ENCODE data around the gene MGST3.
"Not testable (repeated sequence)": the region's sequence is repeated elsewhere in the genome, so short reads cannot be mapped to it uniquely, and the experiment has no call there.

The MGST3 gene

DNA sequence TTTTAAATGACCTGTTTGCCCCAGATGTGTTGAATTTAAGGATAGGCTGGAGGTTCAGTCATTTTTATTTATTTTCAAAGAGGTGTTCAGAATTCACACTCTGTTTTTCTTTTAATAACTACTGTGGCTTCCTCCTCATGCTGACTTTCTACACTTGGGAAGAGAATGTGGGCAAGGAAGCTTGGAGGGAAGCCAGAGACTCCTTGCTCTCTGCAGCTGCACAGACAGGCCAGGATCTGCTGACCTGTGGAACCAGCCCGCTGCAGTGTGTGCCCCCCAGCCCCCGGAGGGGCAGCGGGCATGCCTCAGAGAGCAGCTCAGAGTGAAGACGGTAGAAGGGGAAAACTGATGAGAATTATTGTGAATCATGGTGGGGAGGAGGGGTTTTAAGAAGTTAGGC is 16.9 kb downstream of the MGST3 start:
- no peak for DNase-seq (ENCODE audit: low spot score)
- TF ChIP-seq, protein P1, sequence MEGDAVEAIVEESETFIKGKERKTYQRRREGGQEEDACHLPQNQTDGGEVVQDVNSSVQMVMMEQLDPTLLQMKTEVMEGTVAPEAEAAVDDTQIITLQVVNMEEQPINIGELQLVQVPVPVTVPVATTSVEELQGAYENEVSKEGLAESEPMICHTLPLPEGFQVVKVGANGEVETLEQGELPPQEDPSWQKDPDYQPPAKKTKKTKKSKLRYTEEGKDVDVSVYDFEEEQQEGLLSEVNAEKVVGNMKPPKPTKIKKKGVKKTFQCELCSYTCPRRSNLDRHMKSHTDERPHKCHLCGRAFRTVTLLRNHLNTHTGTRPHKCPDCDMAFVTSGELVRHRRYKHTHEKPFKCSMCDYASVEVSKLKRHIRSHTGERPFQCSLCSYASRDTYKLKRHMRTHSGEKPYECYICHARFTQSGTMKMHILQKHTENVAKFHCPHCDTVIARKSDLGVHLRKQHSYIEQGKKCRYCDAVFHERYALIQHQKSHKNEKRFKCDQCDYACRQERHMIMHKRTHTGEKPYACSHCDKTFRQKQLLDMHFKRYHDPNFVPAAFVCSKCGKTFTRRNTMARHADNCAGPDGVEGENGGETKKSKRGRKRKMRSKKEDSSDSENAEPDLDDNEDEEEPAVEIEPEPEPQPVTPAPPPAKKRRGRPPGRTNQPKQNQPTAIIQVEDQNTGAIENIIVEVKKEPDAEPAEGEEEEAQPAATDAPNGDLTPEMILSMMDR (IDR thresholded peaks at IDR 0.05; ENCODE audit: extremely low read depth, missing control alignments), result no peak

DNA sequence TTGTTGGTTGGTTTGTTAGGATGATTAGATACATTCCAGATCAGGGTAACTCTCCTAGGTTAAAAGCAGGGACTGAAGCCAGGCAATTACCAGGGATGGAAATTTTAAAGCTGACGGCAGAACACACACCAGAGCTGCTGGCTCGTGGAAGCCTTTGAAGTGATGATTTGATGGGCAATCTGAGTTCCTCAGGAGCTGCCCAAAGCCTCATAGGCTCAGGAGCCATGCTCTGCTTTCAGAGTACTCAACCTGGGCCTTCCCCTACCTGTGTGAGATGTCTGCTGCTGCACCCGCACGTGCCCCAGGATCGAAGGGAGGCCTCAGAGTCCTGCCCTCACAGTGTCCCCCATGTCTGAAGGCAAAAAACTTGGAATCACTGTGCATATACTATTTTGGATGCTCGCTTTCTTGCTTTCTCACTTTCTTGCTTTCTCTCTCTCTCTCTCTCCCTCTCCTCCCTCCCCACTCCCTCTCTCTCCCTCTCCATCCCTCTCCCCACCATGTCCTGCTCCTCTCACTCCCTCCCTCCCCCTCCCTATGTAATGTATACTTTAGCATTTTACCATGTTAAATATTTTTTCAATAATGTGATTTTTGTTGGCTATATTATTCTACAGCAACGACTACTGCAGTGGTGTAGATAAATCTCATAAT is 18.0 kb downstream of the MGST3 start:
- TF ChIP-seq, protein P1 (IDR thresholded peaks at IDR 0.05; ENCODE audit: extremely low read depth, missing control alignments), result no peak
- DNase-seq (ENCODE audit: low spot score), result no peak

DNA sequence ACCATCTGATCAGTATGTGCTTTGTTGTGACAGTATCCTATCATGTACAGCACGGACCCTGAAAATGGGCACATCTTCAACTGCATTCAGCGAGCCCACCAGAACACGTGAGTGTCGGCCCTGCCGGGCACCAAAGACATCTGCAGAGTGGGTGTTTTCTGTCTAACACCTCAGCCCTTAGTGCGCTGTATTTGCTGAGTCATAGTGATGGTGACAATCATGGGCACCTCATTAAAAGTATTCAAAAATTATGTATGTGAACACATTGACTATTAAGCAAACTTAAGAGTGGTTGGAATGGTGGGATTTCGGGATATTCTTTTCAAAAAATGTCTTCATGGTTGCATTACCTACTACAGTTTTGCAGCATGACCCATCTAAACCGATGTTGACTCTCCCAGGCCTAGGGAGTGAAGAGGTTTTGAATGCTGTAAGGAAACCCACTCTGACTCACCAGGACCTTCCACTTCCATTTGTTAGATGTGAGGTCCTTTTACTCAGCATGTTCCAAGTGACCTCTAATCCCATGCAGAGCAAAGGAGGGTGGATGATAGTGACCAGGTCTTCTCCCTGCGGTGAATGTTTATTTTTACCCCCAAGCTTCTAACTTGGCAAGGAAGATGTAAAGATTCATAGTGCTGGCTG is 20.1 kb downstream of the MGST3 start:
- TF ChIP-seq, protein P1 (IDR thresholded peaks at IDR 0.05; ENCODE audit: extremely low read depth, missing control alignments), result no peak
- DNase-seq (ENCODE audit: low spot score), result no peak

DNA sequence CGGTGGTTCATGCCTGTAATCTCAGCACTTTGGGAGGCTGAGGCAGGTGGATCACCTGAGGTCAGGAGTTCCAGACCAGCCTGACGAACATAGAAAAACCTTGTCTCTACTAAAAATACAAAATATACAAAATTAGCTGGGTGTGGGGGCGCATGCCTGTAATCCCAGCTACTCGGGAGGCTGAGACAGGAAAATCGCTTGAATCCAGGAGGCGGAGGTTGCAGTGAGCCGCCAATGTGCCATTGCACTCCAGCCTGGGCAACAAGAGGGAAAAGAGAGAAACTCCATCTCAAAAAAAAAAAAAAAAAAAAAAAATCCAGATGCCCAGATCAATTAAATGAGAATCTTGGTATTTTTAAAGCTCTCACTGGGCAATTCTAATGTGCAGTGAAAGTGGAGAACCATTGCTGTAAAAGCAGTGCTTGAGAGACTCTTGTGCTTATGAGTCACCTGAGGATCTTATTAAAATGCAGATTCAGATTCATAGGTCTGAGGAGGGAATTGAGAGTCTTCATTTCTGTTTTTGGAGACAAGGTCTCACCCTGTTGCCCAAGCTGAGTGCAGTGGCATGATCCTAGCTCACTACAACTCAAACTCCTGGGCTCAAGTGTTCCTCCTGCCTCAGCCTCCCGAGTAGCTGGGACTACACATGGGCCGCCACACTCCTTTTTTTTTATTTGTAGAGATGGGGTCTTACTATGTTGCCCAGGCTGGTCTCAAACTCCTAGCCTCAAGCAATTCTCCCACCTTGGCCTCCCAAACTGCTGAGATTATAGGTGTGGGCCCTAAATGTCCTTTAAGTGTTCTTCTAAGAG is 27.9 kb downstream of the MGST3 start:
- not testable (repeated sequence) for DNase-seq (ENCODE audit: low spot score)

DNA sequence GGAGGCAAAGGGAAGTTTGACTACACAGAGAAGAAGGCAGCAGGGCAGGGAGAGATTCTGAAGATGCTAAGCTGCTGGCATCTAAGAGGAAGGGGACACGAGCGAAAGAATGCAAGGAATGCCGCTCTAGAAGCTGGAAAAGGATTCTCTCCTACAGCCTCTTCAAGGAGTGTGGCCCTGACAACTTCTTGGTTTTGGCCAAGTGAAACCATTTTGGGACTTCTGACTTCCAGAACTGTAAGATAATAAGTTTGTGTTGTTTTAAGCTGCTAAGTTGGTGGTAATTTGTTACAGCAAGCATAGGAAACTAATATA is 28.5 kb downstream of the MGST3 start:
- DNase-seq (ENCODE audit: low spot score), result no peak
- TF ChIP-seq, protein P1 (IDR thresholded peaks at IDR 0.05; ENCODE audit: extremely low read depth, missing control alignments), result no peak

DNA sequence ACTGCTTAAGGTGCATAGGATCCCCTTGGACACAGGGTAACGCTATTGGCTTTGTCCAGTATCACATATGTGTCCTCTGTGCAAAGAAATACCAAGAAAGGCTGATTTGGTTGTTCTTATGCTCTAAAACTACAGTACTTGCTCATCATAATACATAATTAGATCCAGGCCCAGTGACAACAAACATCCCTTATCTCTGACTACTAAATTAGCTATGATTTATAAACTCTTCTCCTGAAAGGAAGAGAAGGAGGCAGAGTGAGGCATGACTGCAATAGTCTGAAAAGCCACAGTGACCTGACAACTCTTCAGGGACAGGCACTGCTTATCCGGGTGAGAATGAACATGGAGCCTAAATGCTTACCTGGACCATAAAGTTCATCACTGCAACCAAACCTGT is 30.7 kb downstream of the MGST3 start:
- DNase-seq (ENCODE audit: low spot score), result no peak

DNA sequence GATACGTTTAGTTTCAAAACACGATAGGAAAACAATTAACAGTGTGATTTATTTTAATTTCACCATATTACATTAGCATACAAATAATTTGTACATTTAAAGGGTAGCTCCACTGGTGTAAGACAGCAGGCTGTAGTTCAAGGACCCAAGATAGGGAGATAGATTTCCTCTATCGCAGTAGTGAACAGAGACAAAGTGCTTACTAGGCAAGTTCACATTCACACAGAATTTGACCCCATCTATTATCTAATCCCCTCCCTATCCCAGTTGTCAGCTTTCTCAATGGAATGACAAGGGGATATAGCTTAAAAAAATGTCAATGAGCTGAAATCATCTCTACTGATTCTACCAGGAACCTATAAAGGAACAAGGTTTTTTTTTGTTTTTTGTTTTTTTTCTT is 31.2 kb downstream of the MGST3 start:
- TF ChIP-seq, protein P1 (IDR thresholded peaks at IDR 0.05; ENCODE audit: extremely low read depth, missing control alignments), result no peak
- no peak for DNase-seq (ENCODE audit: low spot score)

More for the DNA sequence above, 30.7 kb downstream of the MGST3 start:
- TF ChIP-seq, protein P1 (IDR thresholded peaks at IDR 0.05; ENCODE audit: extremely low read depth, missing control alignments), result no peak
